Measurements from ENCODE around the gene WDFY2.

- TF ChIP-seq CTCF (IDR thresholded peaks at IDR 0.05; ENCODE audit: borderline replicate concordance, extremely low read depth, low read length, poor library complexity, severe bottlenecking): no peak
- no peak for TF ChIP-seq EZH2 (IDR thresholded peaks at IDR 0.05; ENCODE audit: borderline replicate concordance, low read depth, low read length, severe bottlenecking)
Measured at GRCh38 chr13:51742611-51743010, 158.3 kb downstream of the WDFY2 start.
